ENCODE measurements around the gene CNEP1R1.

The CNEP1R1 gene

DNA sequence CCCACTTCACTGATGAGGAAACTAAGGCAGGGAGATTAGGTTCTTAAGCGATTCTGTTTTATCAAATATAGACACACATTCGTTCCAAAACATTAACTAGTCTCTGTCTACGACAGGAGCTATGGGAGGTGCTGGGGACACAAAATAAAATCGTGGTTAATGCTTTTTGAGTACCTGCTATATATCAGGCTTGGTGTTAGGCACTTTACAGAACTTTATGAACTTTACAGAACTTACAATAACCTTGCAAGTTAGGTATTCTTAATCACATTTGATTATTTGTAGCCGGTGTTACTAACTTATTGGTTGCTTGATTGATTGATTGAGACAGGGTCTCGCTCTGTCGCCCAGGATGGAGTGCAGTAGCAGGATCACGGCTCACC, 40.2 kb downstream of the CNEP1R1 start:
- DNase-seq (ENCODE audit: low read depth in 3 of 3) = no peak

DNA sequence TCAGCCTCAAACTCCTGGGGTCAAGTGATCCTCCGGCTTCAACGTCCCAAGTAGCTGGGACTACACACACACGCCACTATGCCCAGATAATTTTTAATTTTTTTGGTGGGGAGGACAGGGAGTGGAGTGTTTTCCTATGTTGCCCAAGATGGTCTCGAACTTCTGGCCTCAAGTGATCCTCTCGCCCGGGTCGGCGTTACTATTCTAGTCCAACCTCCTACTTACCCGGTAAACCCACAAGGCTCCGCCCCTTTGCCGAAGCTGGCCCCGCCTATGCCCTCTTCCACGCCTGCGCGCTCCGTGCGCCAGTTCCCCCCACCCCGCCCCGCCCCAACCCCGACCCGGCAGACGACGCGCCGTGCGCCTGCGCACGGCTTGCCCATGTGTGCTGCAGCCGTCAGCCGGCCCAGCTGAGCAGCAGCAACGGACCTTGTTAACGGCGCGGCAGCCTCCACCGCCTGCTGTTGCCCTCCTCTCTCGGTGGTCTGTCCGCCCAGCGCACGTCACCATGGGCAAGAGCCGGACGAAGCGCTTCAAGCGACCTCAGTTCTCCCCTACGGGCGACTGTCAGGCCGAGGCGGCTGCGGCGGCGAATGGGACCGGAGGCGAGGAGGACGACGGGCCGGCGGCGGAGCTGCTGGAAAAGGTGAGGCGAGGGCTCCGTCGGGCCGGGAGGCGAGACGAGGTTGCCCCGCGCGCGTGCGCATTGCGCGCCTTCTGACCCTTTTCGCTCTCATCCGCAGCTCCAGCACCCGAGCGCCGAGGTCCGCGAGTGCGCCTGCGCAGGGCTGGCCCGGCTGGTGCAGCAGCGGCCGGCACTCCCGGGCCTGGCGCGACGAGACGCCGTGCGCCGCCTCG, 40.8 kb downstream of the CNEP1R1 start, which contains the start of gene HEATR3:
Gene HEATR3, plus strand, starts transcription at position 347 of the 858 bp plus-strand sequence. Its CDS starts 162 bp downstream, at position 509.
- DNase-seq (ENCODE audit: low read depth in 3 of 3) = peak; percentile 88 to 95 (median 89)

DNA sequence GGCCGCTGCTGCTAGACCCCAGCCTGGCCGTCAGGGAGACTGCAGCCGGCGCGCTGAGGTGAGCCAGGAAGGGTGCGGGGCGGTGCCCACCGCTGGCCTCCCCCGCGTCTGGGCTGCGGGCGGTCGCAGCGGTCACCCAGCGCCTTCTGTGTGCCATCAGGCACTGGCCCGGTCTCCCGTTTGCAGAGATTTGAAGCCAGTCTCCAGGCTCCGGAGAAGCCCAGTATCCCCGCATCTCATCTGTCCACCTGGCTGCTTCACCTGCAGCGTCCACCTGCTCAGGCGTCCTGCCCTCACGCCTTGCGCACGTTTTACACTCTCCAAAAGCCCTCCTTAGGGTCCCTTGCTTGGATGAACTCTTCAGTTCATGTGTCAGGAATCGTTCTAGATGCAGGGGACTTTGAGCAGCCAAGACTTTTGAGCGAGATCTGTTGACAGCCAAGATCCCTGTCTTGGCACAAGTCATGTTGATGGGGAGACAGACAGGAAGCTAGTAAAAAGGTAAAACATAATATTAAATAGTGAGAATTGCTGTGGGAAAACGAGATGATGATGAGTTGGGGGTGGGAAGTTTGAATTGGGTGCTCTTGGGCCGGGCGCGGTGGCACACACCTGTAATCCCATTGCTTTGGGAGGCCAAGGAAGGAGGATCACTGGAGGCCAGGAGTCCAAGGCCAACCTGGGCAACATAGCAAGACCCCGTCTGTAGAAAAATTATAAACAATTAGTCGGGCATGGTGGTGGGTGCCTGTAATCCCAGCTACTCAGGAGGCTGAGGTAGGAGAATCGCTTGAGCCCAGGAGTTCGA, 41.7 kb downstream of the CNEP1R1 start:
- DNase-seq (ENCODE audit: low read depth in 3 of 3) = no peak

DNA sequence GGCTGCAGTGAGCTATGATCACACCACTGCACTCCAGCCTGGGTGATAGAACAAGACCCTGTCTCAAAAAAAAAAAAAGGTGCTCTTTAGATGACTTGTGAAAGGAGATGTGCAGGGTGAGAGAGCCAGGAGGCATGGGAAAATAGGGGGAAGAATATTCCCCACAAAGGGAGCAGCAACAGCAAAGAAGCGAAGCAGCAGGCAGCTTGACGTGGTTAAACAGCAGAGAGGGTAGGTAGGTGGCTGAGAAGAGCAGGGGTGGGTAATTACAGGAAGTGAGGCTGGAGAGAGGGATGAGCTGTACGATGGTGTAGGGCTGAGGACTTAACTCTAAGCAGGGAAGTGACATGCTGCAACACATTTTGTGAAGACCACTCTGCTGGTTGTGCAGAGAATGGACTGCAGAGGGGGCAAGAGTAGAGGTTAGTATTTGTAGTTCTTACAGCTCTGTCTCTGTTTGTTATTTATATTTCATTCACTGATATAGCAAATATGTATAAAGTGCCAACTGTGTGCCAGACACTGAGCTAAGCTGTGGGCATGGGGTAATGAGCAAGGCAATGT, 42.3 kb downstream of the CNEP1R1 start:
- DNase-seq (ENCODE audit: low read depth in 3 of 3) = no peak

DNA sequence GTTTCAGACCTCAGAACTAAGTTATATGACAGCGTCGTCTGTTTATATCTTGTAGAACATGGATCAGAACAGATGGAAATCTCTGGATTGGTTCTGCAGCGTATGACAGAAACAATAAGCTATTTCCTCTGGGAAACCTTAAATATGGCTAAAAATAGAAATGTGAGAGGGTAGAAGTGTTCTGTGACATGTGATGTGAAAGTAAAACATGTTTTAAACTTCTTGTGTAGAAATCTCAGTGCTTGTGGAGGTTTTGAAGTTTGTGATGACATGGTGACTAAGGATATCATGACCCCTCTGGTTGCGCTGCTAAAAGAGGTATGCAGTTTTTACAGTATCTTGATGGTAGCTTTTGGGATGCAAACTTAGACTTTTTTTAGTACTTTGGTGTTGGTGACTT, 43.5 kb downstream of the CNEP1R1 start:
- DNase-seq (ENCODE audit: low read depth in 3 of 3) = no peak

DNA sequence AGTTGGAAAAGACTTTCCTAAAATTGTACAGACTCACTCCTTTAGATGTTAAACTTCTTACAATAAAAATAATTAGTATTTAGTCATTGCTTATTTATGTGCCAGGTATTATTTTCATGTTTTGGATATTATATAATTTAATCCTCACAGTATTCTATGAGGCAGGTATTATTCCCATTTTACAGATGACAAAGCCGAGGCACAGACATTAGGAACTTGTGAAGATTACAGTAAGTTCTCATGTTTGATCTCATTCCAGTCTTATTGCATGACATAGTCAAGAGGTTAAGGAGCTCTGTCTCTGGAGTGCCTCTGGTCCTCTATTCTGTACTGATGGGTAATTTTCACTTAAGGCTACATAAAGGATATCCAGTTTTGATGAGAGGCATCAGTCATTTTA, 44.0 kb downstream of the CNEP1R1 start:
- no peak for DNase-seq (ENCODE audit: low read depth in 3 of 3)

DNA sequence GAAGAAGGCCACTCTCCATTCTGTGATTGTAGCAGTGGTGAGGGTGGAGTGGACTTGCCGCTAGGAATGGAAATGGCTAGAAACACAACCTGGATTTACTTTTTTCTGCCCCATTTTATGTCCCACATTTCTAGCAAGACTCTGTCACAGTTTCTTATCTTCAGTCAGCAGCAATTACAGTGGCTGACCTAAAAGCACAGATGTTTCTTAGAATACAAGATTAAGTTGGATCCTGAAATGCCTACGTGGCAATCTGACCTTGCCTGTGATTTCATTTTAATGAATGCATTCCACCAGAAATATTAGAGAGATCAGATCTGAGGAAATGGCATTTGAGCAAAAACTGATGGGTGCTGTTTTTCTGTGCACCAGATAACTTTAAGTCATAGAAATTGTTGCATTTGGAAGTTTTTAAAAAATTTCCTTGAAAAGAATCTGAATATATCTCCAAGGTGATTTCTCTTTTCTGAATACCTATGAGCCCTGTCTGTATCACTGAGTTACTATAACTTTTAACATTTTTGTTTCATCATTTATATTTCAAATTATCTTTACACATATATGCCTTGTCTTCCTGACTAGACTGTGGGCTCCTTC, 46.1 kb downstream of the CNEP1R1 start:
- no peak for DNase-seq (ENCODE audit: low read depth in 3 of 3)

DNA sequence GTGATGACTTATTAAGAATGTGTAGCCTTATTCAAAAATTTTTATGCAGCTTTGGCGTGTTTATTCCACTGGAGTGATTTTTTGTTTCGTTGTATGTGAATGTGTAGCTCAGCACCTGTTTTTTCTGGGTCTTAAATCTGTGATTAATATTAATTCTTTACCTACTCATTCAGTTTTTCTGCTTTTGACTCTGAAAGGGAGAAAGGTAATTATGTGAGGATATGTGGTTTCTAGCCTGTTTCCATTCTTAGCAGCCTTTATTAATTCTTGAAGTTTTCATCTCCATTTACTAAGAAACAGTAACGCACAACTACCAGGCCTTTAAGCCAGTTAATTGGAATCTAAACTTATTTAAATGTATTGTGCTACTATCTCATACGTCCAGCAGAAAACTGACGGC, 47.7 kb downstream of the CNEP1R1 start:
- no peak for DNase-seq (ENCODE audit: low read depth in 3 of 3)

DNA sequence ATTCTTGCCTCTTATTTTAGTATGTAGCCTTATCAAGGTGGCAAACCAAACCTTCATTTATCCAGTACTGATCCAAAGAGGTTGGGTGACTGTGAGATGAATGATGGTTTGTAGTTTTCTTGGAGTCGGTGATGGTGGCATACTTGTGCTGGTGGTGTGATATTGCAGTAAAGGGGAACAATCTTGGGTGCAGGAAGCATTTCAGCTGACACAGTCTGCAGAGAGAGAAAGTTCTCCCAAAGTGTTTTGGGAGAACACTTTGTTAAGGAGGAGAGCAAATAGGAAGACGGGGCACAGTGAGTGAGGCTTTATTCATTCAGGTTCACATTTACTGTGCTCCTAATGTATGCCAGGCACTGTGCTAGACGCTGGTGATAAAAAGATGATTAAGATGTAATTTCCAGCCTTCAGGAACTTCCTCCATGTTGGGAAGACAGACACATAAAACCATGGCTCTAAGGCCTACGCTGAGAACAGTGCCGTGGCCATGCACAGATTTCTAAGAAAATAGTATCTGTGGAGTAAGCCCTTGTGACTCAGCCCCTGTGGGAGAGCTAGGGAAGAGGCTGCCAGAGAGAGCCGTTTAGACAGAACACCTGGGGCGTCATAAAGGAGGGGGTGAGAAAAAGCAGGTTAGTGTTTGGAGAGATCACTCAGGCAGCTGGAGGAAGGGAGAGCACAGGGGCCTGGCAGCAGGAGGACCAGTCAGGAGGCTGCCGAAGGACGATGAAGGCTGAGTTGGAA, 54.5 kb downstream of the CNEP1R1 start:
- no peak for DNase-seq (ENCODE audit: low read depth in 3 of 3)

DNA sequence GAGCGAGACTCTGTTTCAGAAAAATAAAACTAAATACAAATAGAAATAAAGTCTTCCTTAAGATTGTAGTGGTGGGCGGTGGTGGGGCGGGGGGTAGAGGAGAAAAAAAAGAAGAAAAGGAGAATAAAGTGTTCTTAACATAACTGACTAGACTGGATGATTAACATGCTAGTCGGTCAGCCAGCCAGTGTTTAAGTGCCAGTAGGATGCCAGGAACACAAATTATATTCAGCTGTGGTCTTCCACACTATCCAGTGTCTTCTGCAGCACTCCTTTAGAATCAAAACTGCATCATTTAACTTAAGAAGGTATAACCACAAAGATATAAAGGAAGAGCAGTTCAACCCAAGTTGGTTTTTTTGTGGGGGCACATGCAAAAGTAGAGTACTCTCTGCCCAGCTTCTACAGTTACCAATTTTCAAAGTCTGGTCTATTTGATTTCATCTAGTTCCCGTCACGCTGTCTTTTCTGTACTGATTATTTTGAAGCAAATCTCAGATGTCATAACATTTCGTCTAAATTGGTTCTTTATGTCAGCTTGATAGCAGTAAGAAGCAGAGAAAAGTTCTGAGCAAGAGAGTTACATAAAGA, 56.5 kb downstream of the CNEP1R1 start:
- DNase-seq (ENCODE audit: low read depth in 3 of 3) = no peak

DNA sequence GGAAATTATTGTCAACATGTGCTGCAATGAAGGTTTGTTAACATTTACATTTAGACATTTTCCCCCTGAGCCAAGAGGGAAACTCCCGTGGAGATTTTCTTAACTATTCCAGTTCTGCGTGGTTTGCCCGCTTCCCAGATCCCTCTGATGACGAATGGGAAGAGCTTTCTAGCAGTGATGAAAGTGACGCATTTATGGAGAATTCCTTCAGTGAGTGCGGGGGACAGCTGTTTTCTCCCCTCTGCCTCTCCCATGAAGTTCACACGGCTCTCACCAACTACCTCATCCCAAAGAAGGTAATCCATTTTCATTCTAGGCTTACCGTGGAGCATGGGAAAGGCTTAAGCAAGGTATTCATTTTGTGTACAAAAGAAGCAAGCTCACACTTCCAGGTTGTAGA, 59.0 kb downstream of the CNEP1R1 start:
- no peak for DNase-seq (ENCODE audit: low read depth in 3 of 3)

DNA sequence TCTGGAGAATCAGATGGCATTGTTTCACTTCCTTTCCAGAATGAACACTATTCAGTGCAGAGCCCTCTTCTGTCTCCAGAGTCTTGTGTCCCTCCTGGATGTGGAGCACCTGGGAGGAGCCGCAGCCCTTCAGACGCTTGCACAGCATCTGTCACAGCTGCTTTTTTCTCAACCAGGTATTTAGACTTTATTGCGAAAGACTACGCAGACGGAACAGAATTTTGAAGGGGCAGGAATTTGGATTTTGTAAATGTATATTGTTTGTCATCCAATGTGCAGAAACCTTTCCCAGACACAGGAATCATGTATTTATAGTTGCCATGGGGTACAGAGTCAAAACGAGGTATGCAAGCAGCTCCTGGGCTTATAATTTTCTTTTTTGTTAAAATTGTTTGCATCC, 61.2 kb downstream of the CNEP1R1 start:
- DNase-seq (ENCODE audit: low read depth in 3 of 3) = no peak

Data from stimulated activated CD4-positive, alpha-beta T cell treated with anti-CD3 and anti-CD28 coated beads, TNF-alpha, amount 100 ng/mL, for 24 hours (primary cell).